H54 (cell line): ENCODE data around the gene PEX6.
"Not testable (repeated sequence)": the region's sequence is repeated elsewhere in the genome, so short reads cannot be mapped to it uniquely, and the experiment has no call there.

Experiments used
- DNase-seq: peaks from one replicate; pipeline ENCODE4 v3.0.0; 2011; ENCODE audit warnings: low spot score, mixed read lengths; ENCODE audit not compliant: insufficient read length
- FAIRE-seq: peaks from 3 replicates; lab custom pipeline; 2011; peaks lifted over from hg19 to GRCh38; lab: Jason Lieb, UNC
- POLR2A ChIP-seq: IDR thresholded peaks from 2 replicates; pipeline ENCODE4 v1.6.1; 2011; ENCODE audit warnings: low read depth, mild to moderate bottlenecking, low read length

PEX6 gene

DNA sequence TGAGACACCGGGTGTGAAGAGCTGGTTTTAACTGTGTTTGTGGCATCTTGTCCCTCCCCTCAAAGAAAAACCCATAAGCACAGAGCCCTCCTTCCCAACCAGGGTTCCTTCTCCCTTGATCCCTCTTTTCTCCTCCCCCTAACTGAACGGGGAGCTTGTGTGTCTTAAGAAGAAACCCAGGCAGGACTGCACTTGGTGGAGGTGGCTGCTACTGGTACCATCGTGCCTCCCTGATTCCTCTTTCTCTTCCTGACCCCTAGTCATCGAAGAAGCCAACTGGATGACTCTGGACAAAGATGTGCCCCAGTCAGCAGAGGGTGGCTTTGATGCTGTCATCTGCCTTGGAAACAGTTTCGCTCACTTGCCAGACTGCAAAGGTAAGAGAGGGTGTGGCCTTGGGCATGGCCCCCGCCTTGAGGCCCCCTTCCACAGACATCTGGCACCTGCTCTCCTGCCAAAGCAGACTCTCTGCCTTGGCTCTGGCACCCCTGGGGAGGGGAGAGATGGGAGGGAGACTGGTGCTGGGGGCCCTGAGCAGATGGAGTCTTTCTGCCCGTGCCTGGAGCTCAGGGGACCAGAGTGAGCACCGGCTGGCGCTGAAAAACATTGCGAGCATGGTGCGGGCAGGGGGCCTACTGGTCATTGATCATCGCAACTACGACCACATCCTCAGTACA is 16.3 kb downstream of the PEX6 start:
- FAIRE-seq (no peak), DNase-seq (no peak)
- no peak for TF ChIP-seq POLR2A

DNA sequence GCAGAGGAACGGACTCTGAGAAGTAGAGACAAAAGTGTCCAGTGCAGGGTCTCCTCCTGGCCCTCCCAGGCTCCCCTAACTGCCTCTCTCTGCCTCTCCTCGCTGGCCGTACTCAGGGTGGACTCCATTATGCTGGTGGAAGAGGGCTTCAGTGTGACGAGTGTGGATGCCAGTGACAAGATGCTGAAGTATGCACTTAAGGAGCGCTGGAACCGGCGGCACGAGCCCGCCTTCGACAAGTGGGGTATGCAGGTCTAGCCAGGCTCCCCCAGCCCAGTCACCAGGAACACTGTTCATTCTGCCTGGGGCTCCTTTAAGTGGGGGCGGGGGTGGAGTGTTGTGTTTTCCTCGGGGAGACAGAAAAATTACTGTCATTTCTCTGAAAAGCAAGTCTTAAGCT is 16.9 kb downstream of the PEX6 start:
- no peak for TF ChIP-seq POLR2A
- DNase-seq = no peak
- no peak for FAIRE-seq

DNA sequence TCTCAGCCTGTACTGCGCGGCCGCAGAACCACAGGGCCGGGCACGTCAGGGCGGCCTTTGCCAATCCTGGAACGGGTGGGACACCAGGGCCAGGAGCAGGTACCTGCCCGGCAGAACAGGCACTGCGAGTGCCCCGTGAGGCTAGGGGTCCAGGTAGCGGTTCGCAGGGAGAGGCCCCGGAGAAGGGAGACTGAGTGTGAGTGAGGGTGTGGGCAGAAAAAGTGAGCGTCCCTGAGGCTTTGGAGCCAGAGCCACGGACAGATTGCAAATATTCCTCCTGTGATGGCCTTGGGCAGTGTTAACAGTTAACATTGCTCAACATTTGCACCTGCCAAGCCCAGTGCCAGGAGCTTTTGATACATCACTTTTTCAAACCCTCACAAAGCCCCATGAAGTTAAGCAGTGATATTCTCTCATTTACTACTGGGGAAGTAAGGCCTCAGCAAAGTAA is 17.9 kb downstream of the PEX6 start:
- TF ChIP-seq POLR2A = no peak
- DNase-seq = no peak
- FAIRE-seq = no peak

DNA sequence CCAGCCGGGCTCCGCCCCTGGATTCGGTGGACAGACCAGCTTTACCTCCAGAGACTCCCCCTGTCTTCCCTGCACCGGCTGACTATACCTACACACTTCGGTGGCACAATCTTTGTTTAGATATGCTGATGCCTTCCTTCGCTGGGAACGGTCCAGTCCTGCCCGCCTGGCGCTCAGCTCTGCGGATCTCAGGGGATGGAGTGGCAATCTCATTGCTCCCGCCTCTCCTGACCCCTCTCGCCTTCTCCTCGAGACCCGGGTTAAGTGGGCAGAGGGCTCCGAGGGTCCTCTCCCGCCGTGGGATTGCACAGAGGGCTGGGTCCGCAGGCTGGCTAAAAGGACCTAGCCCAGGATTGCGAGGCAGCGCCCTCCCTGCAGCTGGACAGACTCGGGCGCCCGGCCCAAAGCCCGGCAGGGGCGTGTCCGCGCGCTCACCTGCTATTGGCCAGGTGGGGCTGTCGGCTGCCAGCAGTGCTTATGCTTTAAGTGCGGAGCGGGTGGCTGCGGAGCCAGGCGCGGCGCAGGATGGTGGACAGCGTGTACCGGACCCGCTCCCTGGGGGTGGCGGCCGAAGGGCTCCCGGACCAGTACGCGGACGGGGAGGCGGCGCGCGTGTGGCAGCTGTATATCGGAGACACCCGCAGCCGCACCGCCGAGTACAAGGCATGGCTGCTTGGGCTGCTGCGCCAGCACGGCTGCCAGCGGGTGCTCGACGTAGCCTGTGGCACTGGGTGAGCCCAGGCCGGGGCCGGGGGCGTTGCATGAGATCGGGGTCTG is 18.6 kb downstream of the PEX6 start, which contains the start of gene GNMT:
GNMT (plus strand) TSS at position 512 of the 777 bp plus-strand sequence; CDS start at position 526, 14 bp downstream.
- no peak for DNase-seq
- no peak for TF ChIP-seq POLR2A
- no peak for FAIRE-seq

DNA sequence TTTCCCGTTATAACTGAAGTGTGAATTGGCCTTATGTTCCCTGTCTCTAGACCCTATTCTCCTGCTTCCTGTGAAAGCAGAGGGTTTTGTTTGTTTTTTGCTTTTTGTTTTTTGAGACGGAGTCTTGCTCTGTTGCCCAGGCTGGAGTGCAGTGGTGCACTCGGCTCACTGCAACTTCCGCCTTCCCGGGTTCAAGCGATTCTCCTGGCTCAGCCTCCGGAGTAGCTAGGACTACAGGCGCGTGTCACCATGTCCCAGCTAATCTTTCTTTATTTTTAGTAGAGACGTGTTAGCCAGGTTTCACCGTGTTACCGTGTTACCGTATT is 19.1 kb downstream of the PEX6 start:
- no peak for FAIRE-seq
- no peak for TF ChIP-seq POLR2A
- DNase-seq = no peak

DNA sequence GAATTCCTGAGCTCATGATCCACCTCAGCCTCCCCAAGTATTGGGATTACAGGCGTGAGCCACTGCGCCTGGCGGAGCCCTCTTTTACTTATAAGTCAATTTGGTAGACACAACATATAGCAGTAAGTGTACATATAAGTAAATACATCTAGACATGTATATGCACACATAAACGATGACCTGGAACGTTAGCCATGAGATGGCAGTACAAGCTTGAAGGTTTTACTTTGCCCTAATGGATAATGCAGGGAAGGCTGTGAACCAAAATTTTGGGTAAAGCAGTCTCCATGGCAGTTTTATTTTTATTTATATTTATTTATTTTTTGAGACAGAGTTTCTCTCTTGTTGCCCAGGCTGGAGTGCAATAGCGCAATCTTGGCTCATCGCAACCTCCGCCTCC is 20.9 kb downstream of the PEX6 start:
- FAIRE-seq = no peak
- DNase-seq = no peak
- no peak for TF ChIP-seq POLR2A

DNA sequence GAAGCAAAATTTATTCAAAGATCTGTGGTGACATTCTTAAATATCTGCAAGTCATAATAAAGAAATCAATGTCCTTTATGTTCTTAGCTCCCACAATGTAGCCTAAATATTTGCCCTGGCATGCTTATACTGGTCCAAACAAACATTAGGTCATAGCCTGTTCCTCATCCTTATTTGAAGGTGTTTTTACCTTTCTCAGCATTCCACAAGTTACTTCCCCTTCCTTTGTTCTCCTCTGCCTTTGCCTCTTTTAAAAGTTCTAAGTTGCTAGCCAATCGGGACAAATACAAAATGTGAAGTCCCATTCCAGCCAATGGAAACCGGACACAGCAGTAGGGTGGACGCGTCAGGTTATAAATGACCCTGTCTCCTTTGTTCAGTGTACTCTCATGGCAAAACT is 24.6 kb downstream of the PEX6 start:
- not testable (repeated sequence) for FAIRE-seq, DNase-seq

DNA sequence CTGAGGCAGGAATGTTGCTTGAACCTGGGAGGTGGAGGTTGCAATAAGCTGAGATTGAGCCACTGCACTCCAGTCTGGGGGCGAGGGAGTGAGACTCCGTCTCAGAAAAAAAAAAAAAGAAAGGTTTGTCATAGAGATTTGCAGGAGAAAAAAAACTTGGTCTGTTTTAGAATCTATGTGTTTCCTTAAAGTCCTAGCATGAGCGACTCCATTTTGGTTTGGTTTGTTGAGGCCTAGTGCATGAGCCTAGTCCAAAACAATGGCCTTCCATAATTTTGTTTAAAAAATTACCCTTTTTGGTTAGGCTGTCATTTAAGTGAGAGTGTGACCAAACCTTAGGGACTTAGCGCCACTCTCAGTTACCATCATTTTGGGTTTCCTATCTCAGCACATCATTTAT is 26.6 kb downstream of the PEX6 start:
- FAIRE-seq (no peak), DNase-seq (no peak)
- no peak for TF ChIP-seq POLR2A

DNA sequence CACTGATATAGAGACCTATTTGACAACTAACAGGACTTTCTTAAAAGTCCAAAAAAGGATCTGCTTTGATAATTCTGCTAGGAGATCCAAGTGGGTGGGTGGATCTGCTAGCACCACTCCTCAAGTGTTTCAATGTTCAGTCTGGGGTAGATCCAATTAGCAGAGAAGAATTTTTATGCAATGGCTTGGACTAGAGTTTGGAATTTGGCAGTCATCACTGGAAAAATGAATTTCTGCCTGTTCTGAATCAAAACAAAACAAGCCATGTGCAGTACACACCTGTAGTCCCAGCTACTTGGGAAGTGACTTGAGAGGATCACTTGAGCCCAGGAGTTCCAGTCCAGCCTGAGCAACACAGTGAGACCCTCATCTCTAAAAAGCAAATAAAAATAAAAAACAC is 31.0 kb downstream of the PEX6 start:
- no peak for DNase-seq
- no peak for TF ChIP-seq POLR2A
- no peak for FAIRE-seq

DNA sequence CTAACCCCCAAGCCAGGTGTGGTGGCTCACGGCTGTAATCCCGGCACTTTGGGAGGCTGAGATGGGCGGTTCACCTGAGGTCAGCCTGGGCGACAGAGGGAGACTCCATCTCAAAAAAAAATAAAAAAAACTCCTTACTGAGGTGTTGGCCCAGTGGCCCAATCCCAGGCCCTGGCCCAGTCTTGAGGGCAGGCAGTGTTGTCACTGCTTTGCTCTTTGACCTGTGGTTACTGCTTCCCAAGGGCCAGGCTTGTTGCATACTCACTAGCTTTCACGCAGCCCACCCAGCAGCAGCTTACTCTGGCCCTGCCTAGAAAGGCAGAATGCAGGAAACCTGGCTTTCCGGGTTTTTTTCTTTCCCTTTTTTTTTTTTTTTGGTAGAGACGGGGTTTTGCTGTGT is 36.5 kb downstream of the PEX6 start:
- TF ChIP-seq POLR2A = no peak
- no peak for DNase-seq
- no peak for FAIRE-seq

DNA sequence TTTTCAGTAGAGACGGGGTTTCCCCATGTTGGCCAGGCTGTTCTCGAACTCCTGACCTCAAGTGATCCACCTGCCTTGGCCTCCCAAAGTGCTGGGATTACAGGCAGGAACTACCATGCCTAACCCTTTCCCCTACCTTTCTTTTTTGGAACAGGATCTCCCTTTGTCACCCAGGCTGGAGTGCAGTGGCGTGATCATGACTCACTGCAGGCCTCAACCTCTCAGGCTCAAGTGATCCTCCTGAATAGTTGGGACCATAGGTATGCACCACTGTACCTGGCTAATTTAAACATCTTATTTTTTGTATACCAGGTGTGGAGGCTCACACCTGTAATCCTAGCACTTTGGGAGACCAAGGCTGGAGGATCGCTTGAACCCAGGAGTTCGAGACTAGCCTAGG is 37.6 kb downstream of the PEX6 start:
- DNase-seq, FAIRE-seq: not testable (repeated sequence)

DNA sequence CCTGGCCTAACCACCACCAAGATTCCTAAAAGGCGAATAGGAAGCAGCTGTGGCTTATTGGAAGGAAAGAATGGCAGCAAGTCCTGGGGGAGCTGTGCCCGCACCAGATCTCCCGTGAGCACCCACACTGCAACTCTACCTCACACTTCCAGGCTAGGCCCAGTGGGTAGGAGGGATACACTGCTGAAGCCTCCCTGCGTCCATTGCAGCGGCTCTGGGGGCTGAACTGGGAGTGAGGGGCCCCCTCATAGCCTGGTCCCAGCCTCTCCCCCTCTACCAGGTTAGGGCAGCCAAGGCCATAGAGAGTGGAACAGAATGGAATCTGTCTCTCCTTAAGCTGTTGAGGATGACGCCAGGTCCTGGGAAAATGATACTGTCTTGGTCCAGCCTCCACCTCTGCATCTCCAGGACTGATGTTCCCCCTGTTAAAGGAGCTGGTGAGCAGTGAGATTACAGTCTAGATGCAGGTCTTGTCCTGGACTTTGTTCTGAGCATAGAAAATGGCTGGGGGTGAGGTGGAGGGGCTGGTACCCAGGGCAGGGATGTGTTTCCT is 38.4 kb downstream of the PEX6 start:
- DNase-seq = no peak
- no peak for FAIRE-seq
- no peak for TF ChIP-seq POLR2A

DNA sequence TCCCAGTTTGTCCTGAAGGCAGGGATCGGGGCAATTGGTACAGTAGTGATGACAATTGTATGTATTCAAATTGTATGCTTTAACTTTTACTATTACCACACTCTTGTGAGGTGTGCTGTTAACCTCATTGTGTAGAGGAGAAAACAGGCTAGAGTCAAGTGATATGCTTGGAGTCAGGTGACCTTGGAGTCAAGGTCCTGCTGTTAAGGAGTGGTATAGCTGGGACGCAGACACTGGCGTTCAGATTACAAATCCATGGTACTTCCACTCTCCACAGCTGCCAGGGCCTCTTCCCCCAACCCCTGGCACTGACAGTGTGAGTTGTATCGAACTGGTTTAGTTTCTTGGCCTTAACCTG is 39.2 kb downstream of the PEX6 start:
- FAIRE-seq (no peak), DNase-seq (no peak)
- TF ChIP-seq POLR2A = no peak

DNA sequence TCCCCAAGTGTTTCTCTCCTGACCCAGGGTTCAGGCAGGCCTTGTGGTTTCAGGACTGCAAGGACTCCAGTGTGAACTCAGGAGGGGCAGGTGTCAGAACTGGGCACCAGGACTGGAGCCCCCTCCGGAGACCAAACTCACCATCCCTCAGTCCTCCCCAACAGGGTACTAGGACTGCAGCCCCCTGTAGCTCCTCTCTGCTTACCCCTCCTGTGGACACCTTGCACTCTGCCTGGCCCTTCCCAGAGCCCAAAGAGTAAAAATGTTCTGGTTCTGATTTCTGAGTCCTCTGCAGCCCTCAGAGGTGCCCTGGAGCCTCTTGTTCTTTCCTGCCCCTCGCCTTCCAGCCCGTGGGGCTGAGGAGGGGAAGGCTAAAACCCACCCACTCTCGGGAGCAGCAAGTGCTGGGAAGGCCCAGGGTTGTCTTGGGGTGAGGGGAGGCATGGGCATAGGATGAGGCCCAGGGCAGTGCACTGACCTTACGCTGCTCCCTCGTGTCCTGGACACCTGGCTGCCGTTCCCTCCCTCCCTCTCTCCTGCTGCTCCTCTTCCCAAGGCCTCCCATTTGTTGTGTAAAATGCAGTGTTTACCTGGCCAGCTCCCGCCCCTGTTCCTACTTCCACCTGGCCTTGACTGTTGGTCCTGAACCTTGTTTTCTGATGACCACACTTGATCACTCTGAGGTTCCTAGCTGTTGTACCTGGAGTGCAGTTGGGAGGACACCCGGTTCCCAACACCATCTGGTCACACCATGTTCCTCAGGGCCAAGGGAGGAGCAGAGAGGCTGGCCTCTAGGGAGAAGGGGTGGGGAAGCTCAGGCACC is 39.8 kb downstream of the PEX6 start:
- no peak for FAIRE-seq
- no peak for DNase-seq
- TF ChIP-seq POLR2A = no peak

DNA sequence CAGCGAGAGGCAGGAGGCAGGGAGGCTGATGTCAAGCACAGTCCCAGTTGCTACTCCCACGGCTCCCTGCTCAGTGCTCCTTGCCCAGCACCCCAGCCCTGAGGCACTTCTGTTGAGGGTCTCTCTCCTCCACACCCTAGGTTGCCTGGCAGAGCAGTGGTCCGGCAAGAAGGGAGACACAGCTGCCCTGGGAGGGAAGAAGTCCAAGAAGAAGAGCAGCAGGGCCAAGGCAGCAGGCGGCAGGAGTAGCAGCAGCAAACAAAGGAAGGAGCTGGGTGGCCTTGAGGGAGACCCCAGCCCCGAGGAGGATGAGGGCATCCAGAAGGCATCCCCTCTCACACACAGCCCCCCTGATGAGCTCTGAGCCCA is 40.6 kb downstream of the PEX6 start:
- FAIRE-seq (no peak), DNase-seq (no peak)
- TF ChIP-seq POLR2A = no peak
